Motor neuron (in vitro differentiated cells): ENCODE results near the gene CPE. TPM values are rescaled to one million over a fixed set of nuclear protein-coding genes. Genes with fewer than 3 reads are reported as not detected.

ENCODE experiments used
- ATAC-seq, 8 experiments: fragments of 200-7000 bp; cut with Tn5 transposase; replicated peaks in 6 of 8; 2 replicates each; pipeline ENCODE4 v1.8.0; 2021; ENCODE audit warnings: mild to moderate bottlenecking in 8 of 8, moderate library complexity in 8 of 8
- H3K27ac ChIP-seq, 2 donors: fragments of 250-450 bp; sonication (Bioruptor Pico); 2 replicates each; pipeline ENCODE4 v1.9.0; 2021; ENCODE audit warnings: antibody characterized with exemption in 2 of 2, mild to moderate bottlenecking in 2 of 2, moderate library complexity in 1 of 2
- H3K4me1 ChIP-seq, 2 donors: fragments of 250-450 bp; sonication (Bioruptor Pico); replicated peaks in 1 of 2; 2 replicates each; pipeline ENCODE4 v1.6.1; 2021; ENCODE audit warnings: antibody characterized with exemption in 2 of 2, mild to moderate bottlenecking in 2 of 2, moderate library complexity in 1 of 2
- H3K4me3 ChIP-seq, 5 donors: fragments of 250-450 bp; sonication (Bioruptor Pico); 2 replicates each; pipeline ENCODE4 v1.9.0; 2021; ENCODE audit warnings: antibody characterized with exemption in 5 of 5, mild to moderate bottlenecking in 5 of 5, moderate library complexity in 4 of 5
- WGBS, 10 experiments: fragments of 450-650 bp; shearing (Covaris generic); methylation state at CpG; one replicate each; pipeline ENCODE4 v1.0.0; 2022; 5-methylcytosine and 5-hydroxymethylcytosine counted together
- in situ Hi-C, 9 experiments: fragments of 400-800 bp; cut with MboI; loops; one replicate each; pipeline ENCODE4 v1.15.0; 2021; ENCODE audit warnings: low sequenced_read_pairs in 9 of 9, low pct_unique_long_range_greater_than_20kb in 2 of 9; ENCODE audit not compliant: unreplicated experiment in 9 of 9
- total RNA-seq, 8 experiments: library from RNA; unstranded; fragments of 300-600 nt; gene quantifications; 2 replicates each; pipeline versions ENCODE4 v1.2.3 to v1.2.4, GENCODE V29; 2022

CPE gene
- total RNA-seq, 8 experiments from 2014 or later, result 120 to 361 (median 248) TPM

- Histone ChIP-seq H3K27ac (no peak overlapping the region), H3K4me3 (no peak overlapping the region), H3K4me1 (peaks cover 0 to 9% of the 10 kb centered on the region in 2 donors)
- no peak for ATAC-seq
- WGBS, 10 experiments, result 0 to 100% (median 75%) methylated on average over 1 to 3 of the region's 3 CpGs; no CpG with 5 or more reads in 1 of the 10 experiments
- in situ Hi-C loops, result loop anchor here in 3 of 9 experiments (10.0 to 25.0 kb wide), 2 partner anchors 211 to 213 kb away; no protein-coding TSS in a partner anchor
These were observed 30.9 kb upstream of the CPE start for GRCh38 chr4:165347647-165348569.

- 80 to 100% (median 92%) methylated on average over 1 to 2 of the region's 5 CpGs; no CpG with 5 or more reads in 6 of the 10 experiments for WGBS, 10 experiments
- in situ Hi-C loops, result loop anchor here in 3 of 9 experiments (10.0 to 25.0 kb wide), 2 partner anchors 111 to 113 kb away; no protein-coding TSS in a partner anchor
- H3K4me3 ChIP-seq, result no peak overlapping the region
- ATAC-seq, result no peak
- no peaks in the 10 kb centered on the region for H3K4me1 ChIP-seq
- no peak overlapping the region for H3K27ac ChIP-seq
These were observed 27.3 kb upstream of the CPE start for GRCh38 chr4:165351359-165352130.

- peak in 5 of 8 experiments; percentile 44 to 77 (median 65) for ATAC-seq
- WGBS, 10 experiments, result 0 to 75% (median 12%) methylated on average over 1 to 2 of the region's 2 CpGs
- H3K27ac ChIP-seq, result no peak overlapping the region
- no peaks in the 10 kb centered on the region for H3K4me1 ChIP-seq
- H3K4me3 ChIP-seq, result no peak overlapping the region
- in situ Hi-C loops, result loop anchor here in 3 of 9 experiments (10.0 to 25.0 kb wide), 2 partner anchors 106 to 109 kb away; no protein-coding TSS in a partner anchor
These were observed 22.9 kb upstream of the CPE start for GRCh38 chr4:165355900-165356300.

GRCh38 chr4:165359506-165359905 lies 19.3 kb upstream of the CPE start:
- no peaks in the 10 kb centered on the region for H3K4me1 ChIP-seq
- H3K4me3 ChIP-seq, result no peak overlapping the region
- H3K27ac ChIP-seq, result no peak overlapping the region
- ATAC-seq, result peak in 2 of 8 experiments; percentile 40 to 46
- in situ Hi-C loops, result loop anchor here in 3 of 9 experiments (10.0 to 25.0 kb wide), 2 partner anchors 103 to 105 kb away; no protein-coding TSS in a partner anchor
- 0 to 100% (median 83%) methylated on average over 1 to 2 of the region's 2 CpGs for WGBS, 10 experiments

GRCh38 chr4:165360041-165360695 lies 18.6 kb upstream of the CPE start:
- H3K4me3 ChIP-seq, result no peak overlapping the region
- peak in 2 of 8 experiments; percentile 62 to 69 for ATAC-seq
- in situ Hi-C loops, result loop anchor here in 2 of 9 experiments (25.0 kb wide), 1 partner anchor 102 kb away; no protein-coding TSS in a partner anchor
- no peaks in the 10 kb centered on the region for H3K4me1 ChIP-seq
- WGBS, 10 experiments, result 10 to 92% (median 52%) methylated on average over 2 to 5 of the region's 6 CpGs; no CpG with 5 or more reads in 3 of the 10 experiments
- no peak overlapping the region for H3K27ac ChIP-seq

- in situ Hi-C loops, result loop anchor here in 2 of 9 experiments (25.0 kb wide), 1 partner anchor 101 kb away; no protein-coding TSS in a partner anchor
- ATAC-seq, result no peak
- Histone ChIP-seq H3K4me1 (no peaks in the 10 kb centered on the region), H3K4me3 (no peak overlapping the region), H3K27ac (no peak overlapping the region)
- 29 to 100% (median 93%) methylated on average over 1 to 7 of the region's 7 CpGs for WGBS, 10 experiments
These were observed 17.7 kb upstream of the CPE start for GRCh38 chr4:165360985-165361670.

GRCh38 chr4:165361810-165362209 lies 17.0 kb upstream of the CPE start:
- in situ Hi-C loops, result loop anchor here in 2 of 9 experiments (25.0 kb wide), 1 partner anchor 100 kb away; no protein-coding TSS in a partner anchor
- ATAC-seq, result no peak
- Histone ChIP-seq H3K27ac (no peak overlapping the region), H3K4me1 (no peaks in the 10 kb centered on the region), H3K4me3 (no peak overlapping the region)
- 11 to 100% (median 79%) methylated on average over 1 to 2 of the region's 2 CpGs for WGBS, 10 experiments

- in situ Hi-C loops, result loop anchor here in 2 of 9 experiments (25.0 kb wide), 1 partner anchor 98 kb away; no protein-coding TSS in a partner anchor
- no peaks in the 10 kb centered on the region for H3K4me1 ChIP-seq
- ATAC-seq, result peak in 7 of 8 experiments; percentile 34 to 58 (median 50)
- no peak overlapping the region for H3K27ac ChIP-seq
- H3K4me3 ChIP-seq, result no peak overlapping the region
- WGBS, 10 experiments, result 0 to 100% (median 71%) methylated on average over 1 to 2 of the region's 2 CpGs; no CpG with 5 or more reads in 3 of the 10 experiments
These were observed 14.2 kb upstream of the CPE start for GRCh38 chr4:165364452-165365080.

- in situ Hi-C loops, result loop anchor here in 2 of 9 experiments (25.0 kb wide), 1 partner anchor 95 kb away; no protein-coding TSS in a partner anchor
These were observed 11.8 kb upstream of the CPE start for GRCh38 chr4:165367040-165367439.

GRCh38 chr4:165368114-165368513 lies 10.7 kb upstream of the CPE start:
- 33 to 100% (median 100%) methylated on average over 1 of the region's 1 CpG; no CpG with 5 or more reads in 3 of the 10 experiments for WGBS, 10 experiments
- no peak for ATAC-seq
- Histone ChIP-seq H3K4me3 (no peak overlapping the region), H3K27ac (no peak overlapping the region), H3K4me1 (no peaks in the 10 kb centered on the region)
- in situ Hi-C loops, result loop anchor here in 2 of 9 experiments (25.0 kb wide), 1 partner anchor 94 kb away; no protein-coding TSS in a partner anchor

More at GRCh38 chr4:165367040-165367439, 11.8 kb upstream of the CPE start:
- no peaks in the 10 kb centered on the region for H3K4me1 ChIP-seq
- H3K27ac ChIP-seq, result no peak overlapping the region
- H3K4me3 ChIP-seq, result no peak overlapping the region
- ATAC-seq, result no peak
- WGBS, 10 experiments, result 26 to 100% (median 85%) methylated on average over 3 to 4 of the region's 4 CpGs; no CpG with 5 or more reads in 3 of the 10 experiments

GRCh38 chr4:165368567-165368966 lies 10.2 kb upstream of the CPE start:
- no peak for ATAC-seq
- Histone ChIP-seq H3K4me3 (no peak overlapping the region), H3K4me1 (no peaks in the 10 kb centered on the region), H3K27ac (no peak overlapping the region)
- in situ Hi-C loops, result loop anchor here in 2 of 9 experiments (25.0 kb wide), 1 partner anchor 94 kb away; no protein-coding TSS in a partner anchor
- WGBS, 10 experiments, result 67 to 100% (median 100%) methylated on average over 1 of the region's 1 CpG; no CpG with 5 or more reads in 3 of the 10 experiments
